K562 (cell line): ENCODE results near the gene ZNF74. TPM values are rescaled to one million over a fixed set of nuclear protein-coding genes. Genes with fewer than 3 reads are reported as not detected.

ENCODE experiments used
- BRCA1 ChIP-seq, 2 experiments: fragments of 450-650 bp in 1 of 2; sonication (generic) in 1 of 2; formaldehyde crosslinking in 1 of 2; IDR thresholded peaks; 2 replicates each; pipeline versions ENCODE4 v1.5.0 to v1.6.1; 2017 to 2020; ENCODE audit warnings: mild to moderate bottlenecking in 1 of 2, missing genetic modification reagents in 1 of 2
- BRF1 ChIP-seq: IDR thresholded peaks from 3 replicates; pipeline ENCODE4 v1.6.1; 2011; ENCODE audit warnings: borderline replicate concordance, mild to moderate bottlenecking; ENCODE audit not compliant: insufficient read length; ENCODE audit errors: extremely low read depth
- ELK1 ChIP-seq: sonication (generic); formaldehyde crosslinking; IDR thresholded peaks from 2 replicates; pipeline ENCODE4 v1.8.1; 2022; ENCODE audit warnings: missing genetic modification reagents
- ESRRA ChIP-seq: fragments of 450-650 bp; IDR thresholded peaks from 2 replicates; pipeline ENCODE4 v1.6.1; 2014; ENCODE audit warnings: low read depth, mild to moderate bottlenecking, moderate library complexity, borderline replicate concordance
- FOXA3 ChIP-seq, 2 experiments: fragments of 450-650 bp in 1 of 2; sonication (generic) in 1 of 2; formaldehyde crosslinking; IDR thresholded peaks in 1 of 2; conservative IDR thresholded peaks in 1 of 2; 2 replicates each; pipeline versions ENCODE4 v1.4.0 to v1.8.0; 2020 to 2022; ENCODE audit warnings: mild to moderate bottlenecking in 2 of 2, missing genetic modification reagents in 1 of 2
- GABPB1 ChIP-seq: sonication (generic); formaldehyde crosslinking; IDR thresholded peaks from 2 replicates; pipeline ENCODE4 v1.8.0; 2022; ENCODE audit warnings: mild to moderate bottlenecking, missing genetic modification reagents
- ILF3 ChIP-seq: fragments of 450-650 bp; IDR thresholded peaks from 2 replicates; pipeline ENCODE4 v1.6.1; 2018; ENCODE audit warnings: antibody characterized with exemption, mild to moderate bottlenecking, moderate library complexity, borderline replicate concordance
- MCM7 ChIP-seq, 2 experiments: fragments of 450-650 bp; IDR thresholded peaks; 2 replicates each; pipeline ENCODE4 v1.6.1; 2016 to 2018
- MED1 ChIP-seq: sonication (generic); formaldehyde crosslinking; IDR thresholded peaks from 2 replicates; pipeline ENCODE4 v1.8.1; 2023; ENCODE audit warnings: missing genetic modification reagents, borderline replicate concordance
- NCOA1 ChIP-seq: fragments of 450-650 bp; IDR thresholded peaks from 2 replicates; pipeline ENCODE4 v1.6.1; 2016; ENCODE audit warnings: low read depth
- OTX1 ChIP-seq: fragments of 450-650 bp; formaldehyde crosslinking; IDR thresholded peaks from 2 replicates; pipeline ENCODE4 v1.4.0; 2022; ENCODE audit warnings: mild to moderate bottlenecking
- RBM17 ChIP-seq: fragments of 200-400 bp; formaldehyde crosslinking; IDR thresholded peaks from 2 replicates; pipeline ENCODE4 v1.6.1; 2017; ENCODE audit warnings: low read depth, mild to moderate bottlenecking, low read length, borderline replicate concordance
- SMAD4 ChIP-seq: fragments of 250-450 bp; sonication (Bioruptor Pico); conservative IDR thresholded peaks from 2 replicates; pipeline ENCODE4 v1.8.0; 2021; ENCODE audit warnings: inconsistent platforms, mild to moderate bottlenecking, moderate library complexity
- SMARCA5 ChIP-seq: fragments of 450-650 bp; IDR thresholded peaks from 2 replicates; pipeline ENCODE4 v1.6.1; 2016
- TAF15 ChIP-seq: fragments of 200-400 bp; formaldehyde crosslinking; IDR thresholded peaks from 2 replicates; pipeline ENCODE4 v1.6.1; 2017; ENCODE audit warnings: mild to moderate bottlenecking, low read depth, low read length, moderate library complexity
- TRIM25 ChIP-seq: fragments of 450-650 bp; IDR thresholded peaks from 2 replicates; pipeline ENCODE4 v1.7.0; 2016; ENCODE audit warnings: borderline replicate concordance
- ZFX ChIP-seq: sonication (generic); formaldehyde crosslinking; IDR thresholded peaks from 2 replicates; pipeline ENCODE4 v1.8.0; 2022; ENCODE audit warnings: mild to moderate bottlenecking, missing genetic modification reagents, moderate library complexity
- polyA plus RNA-seq, 8 experiments: library from polyadenylated mRNA; depleted of rRNA in 4 of 8; stranded (reverse) in 5 of 8; unstranded in 3 of 8; fragments of >200 nt; fragmentation: Nextera tagmentation in 2 of 8; fragmentation: Illumina TruSeq in 1 of 8; extraction: Ambion mirVana in 2 of 8; extraction: Trizol in 1 of 8; gene quantifications; 2 replicates each; pipeline versions ENCODE4 v1.2.1 to v1.2.3, GENCODE V29; 2011 to 2014; ENCODE audit warnings: inconsistent platforms in 1 of 8, missing spikeins in 1 of 8
- total RNA-seq, 7 experiments: library from RNA; depleted of rRNA in 6 of 7; stranded (reverse); fragments of >200 nt in 6 of 7; fragmentation: Illumina TruSeq in 2 of 7; extraction: Trizol in 2 of 7; gene quantifications; 2 replicates each; pipeline versions ENCODE4 v1.2.1 to v1.2.3, GENCODE V29; 2011 to 2021; ENCODE audit warnings: low replicate concordance in 1 of 7
- TF ChIP-seq, protein P1 (sequence below), 2 experiments: fragments of 250-450 bp in 1 of 2; fragments of 450-650 bp in 1 of 2; sonication (Bioruptor Pico) in 1 of 2; IDR thresholded peaks; 2 replicates each; pipeline versions ENCODE4 v1.6.1 to v1.8.0; 2016 to 2021; ENCODE audit warnings: mild to moderate bottlenecking in 2 of 2, moderate library complexity in 2 of 2, missing compliant biosample characterization in 1 of 2, missing genetic modification characterization in 1 of 2
- TF ChIP-seq, protein P2 (sequence below), 2 experiments: fragments of 450-650 bp; IDR thresholded peaks; 2 replicates each; pipeline ENCODE4 v1.6.1; 2018; ENCODE audit warnings: mild to moderate bottlenecking in 2 of 2, low read depth in 1 of 2; ENCODE audit not compliant: partially characterized antibody in 2 of 2

Gene ZNF74
- total and polyA plus RNA-seq, 9 of the 15 experiments (the other 6 are each of a cell fraction or from before 2014, with no cell fraction given) = 2.4 to 53.5 (median 31.5) TPM

GRCh38 chr22:20422271-20423007, 28.5 kb downstream of the ZNF74 start (continued):
- TF ChIP-seq ELK1 (CRISPR knock-in tag) (no peak), BRF1 (no peak), OTX1 (CRISPR knock-in tag) (peak; percentile 90), MED1 (CRISPR knock-in tag) (0 out of 2 replicates have a peak, but pooled peaks have one; percentile 0), FOXA3 (CRISPR knock-in tag; conservative IDR thresholded peaks at IDR 0.05 in 1 of 2, IDR thresholded peaks at IDR 0.05 in 1 of 2) (0 out of 4 replicates have a peak, but pooled peaks of 1 of the 2 experiments have one; percentile 22), ILF3 (no peak), NCOA1 (0 out of 2 replicates have a peak, but pooled peaks have one; percentile 17), SMARCA5 (peak; percentile 82), BRCA1 (IDR thresholded peaks at IDR 0.05) (no peak), BRCA1 (CRISPR knock-in tag; IDR thresholded peaks at IDR 0.05) (peak; percentile 29; the same call in 1 of the 2 replicates), ZFX (CRISPR knock-in tag) (0 out of 2 replicates have a peak, but pooled peaks have one; percentile 1), GABPB1 (no peak), TRIM25 (peak; percentile 13; the same call in 1 of the 2 replicates), TAF15 (0 out of 2 replicates have a peak, but pooled peaks have one; percentile 39), RBM17 (no peak), MCM7 (IDR thresholded peaks at IDR 0.05) (peak; percentile 92 to 99), ESRRA (no peak), SMAD4 (CRISPR knock-in tag) (0 out of 2 replicates have a peak, but pooled peaks have one; percentile 7)
- TF ChIP-seq, protein P1, sequence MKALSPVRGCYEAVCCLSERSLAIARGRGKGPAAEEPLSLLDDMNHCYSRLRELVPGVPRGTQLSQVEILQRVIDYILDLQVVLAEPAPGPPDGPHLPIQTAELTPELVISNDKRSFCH (CRISPR knock-in tag; IDR thresholded peaks at IDR 0.05) = no peak
- TF ChIP-seq, protein P1 (tag; IDR thresholded peaks at IDR 0.05) = no peak
- TF ChIP-seq, protein P2, sequence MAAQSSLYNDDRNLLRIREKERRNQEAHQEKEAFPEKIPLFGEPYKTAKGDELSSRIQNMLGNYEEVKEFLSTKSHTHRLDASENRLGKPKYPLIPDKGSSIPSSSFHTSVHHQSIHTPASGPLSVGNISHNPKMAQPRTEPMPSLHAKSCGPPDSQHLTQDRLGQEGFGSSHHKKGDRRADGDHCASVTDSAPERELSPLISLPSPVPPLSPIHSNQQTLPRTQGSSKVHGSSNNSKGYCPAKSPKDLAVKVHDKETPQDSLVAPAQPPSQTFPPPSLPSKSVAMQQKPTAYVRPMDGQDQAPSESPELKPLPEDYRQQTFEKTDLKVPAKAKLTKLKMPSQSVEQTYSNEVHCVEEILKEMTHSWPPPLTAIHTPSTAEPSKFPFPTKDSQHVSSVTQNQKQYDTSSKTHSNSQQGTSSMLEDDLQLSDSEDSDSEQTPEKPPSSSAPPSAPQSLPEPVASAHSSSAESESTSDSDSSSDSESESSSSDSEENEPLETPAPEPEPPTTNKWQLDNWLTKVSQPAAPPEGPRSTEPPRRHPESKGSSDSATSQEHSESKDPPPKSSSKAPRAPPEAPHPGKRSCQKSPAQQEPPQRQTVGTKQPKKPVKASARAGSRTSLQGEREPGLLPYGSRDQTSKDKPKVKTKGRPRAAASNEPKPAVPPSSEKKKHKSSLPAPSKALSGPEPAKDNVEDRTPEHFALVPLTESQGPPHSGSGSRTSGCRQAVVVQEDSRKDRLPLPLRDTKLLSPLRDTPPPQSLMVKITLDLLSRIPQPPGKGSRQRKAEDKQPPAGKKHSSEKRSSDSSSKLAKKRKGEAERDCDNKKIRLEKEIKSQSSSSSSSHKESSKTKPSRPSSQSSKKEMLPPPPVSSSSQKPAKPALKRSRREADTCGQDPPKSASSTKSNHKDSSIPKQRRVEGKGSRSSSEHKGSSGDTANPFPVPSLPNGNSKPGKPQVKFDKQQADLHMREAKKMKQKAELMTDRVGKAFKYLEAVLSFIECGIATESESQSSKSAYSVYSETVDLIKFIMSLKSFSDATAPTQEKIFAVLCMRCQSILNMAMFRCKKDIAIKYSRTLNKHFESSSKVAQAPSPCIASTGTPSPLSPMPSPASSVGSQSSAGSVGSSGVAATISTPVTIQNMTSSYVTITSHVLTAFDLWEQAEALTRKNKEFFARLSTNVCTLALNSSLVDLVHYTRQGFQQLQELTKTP (IDR thresholded peaks at IDR 0.05; ENCODE audit: low read depth in 1 of 2, partially characterized antibody in 2 of 2) = peak in 1 of 2 experiments; percentile 45
